H9 (cell line): ENCODE results near the gene REEP1. TPM values are rescaled to one million over a fixed set of nuclear protein-coding genes. Genes with fewer than 3 reads are reported as not detected.

Experiments used
- DNase-seq: peaks from one replicate; pipeline ENCODE4 v3.0.0-alpha.2; 2017
- H2AFZ ChIP-seq: one replicate; pipeline ENCODE4 v1.6.1; 2013; ENCODE audit warnings: mild to moderate bottlenecking, low read length, control low read depth, moderate library complexity
- H2AK5ac ChIP-seq: 2 replicates; pipeline ENCODE4 v1.6.1; 2013; ENCODE audit warnings: low read length, control low read depth, mixed read lengths; ENCODE audit not compliant: insufficient read length
- H2BK120ac ChIP-seq: one replicate; pipeline ENCODE4 v1.6.1; 2013; ENCODE audit warnings: low read depth, mild to moderate bottlenecking, low read length, control low read depth, inconsistent platforms; ENCODE audit not compliant: poor library complexity, severe bottlenecking
- H2BK12ac ChIP-seq: 2 replicates; pipeline ENCODE4 v1.6.1; 2013; ENCODE audit warnings: low read length, control low read depth, mixed read lengths, low read depth; ENCODE audit not compliant: insufficient read length
- H2BK15ac ChIP-seq: 2 replicates; pipeline ENCODE4 v1.6.1; 2013; ENCODE audit warnings: low read depth, low read length, control low read depth
- H2BK20ac ChIP-seq: one replicate; pipeline ENCODE4 v1.6.1; 2013; ENCODE audit warnings: low read depth, mild to moderate bottlenecking, low read length, control low read depth, inconsistent platforms; ENCODE audit not compliant: poor library complexity, severe bottlenecking
- H2BK5ac ChIP-seq: 2 replicates; pipeline ENCODE4 v1.6.1; 2013; ENCODE audit warnings: low read length, control low read depth, mixed read lengths; ENCODE audit not compliant: insufficient read length
- H3K14ac ChIP-seq: 2 replicates; pipeline ENCODE4 v1.6.1; 2013; ENCODE audit warnings: low read length, control low read depth; ENCODE audit not compliant: insufficient read depth
- H3K18ac ChIP-seq: 2 replicates; pipeline ENCODE4 v1.6.1; 2013; ENCODE audit warnings: low read depth, mild to moderate bottlenecking, mixed read lengths, low read length, control low read depth; ENCODE audit not compliant: insufficient read length
- H3K23ac ChIP-seq: 2 replicates; pipeline ENCODE4 v1.6.1; 2013; ENCODE audit warnings: low read length, control low read depth, mixed read lengths, low read depth; ENCODE audit not compliant: insufficient read length
- H3K23me2 ChIP-seq: 2 replicates; pipeline ENCODE4 v1.6.1; 2013; ENCODE audit warnings: low read depth, mild to moderate bottlenecking, mixed read lengths, low read length, control low read depth; ENCODE audit not compliant: insufficient read length, poor library complexity, severe bottlenecking
- H3K27ac ChIP-seq: 2 replicates; pipeline ENCODE4 v1.5.1; 2013; ENCODE audit warnings: low read length, control low read depth, mixed read lengths, low read depth; ENCODE audit not compliant: insufficient read length
- H3K27me3 ChIP-seq: 2 replicates; pipeline ENCODE4 v1.6.1; 2013; ENCODE audit warnings: low read length, control low read depth, inconsistent platforms; ENCODE audit not compliant: insufficient read depth
- H3K4ac ChIP-seq: 2 replicates; pipeline ENCODE4 v1.6.1; 2013; ENCODE audit warnings: low read depth, mild to moderate bottlenecking, control low read depth, inconsistent platforms, low read length, moderate library complexity
- H3K4me1 ChIP-seq: 2 replicates; pipeline ENCODE4 v1.6.1; 2013; ENCODE audit warnings: low read length, control low read depth, inconsistent platforms; ENCODE audit not compliant: insufficient read depth
- H3K4me2 ChIP-seq: 2 replicates; pipeline ENCODE4 v1.6.1; 2013; ENCODE audit warnings: low read length, control low read depth, mixed read lengths; ENCODE audit not compliant: insufficient read length, insufficient read depth
- H3K56ac ChIP-seq: 2 replicates; pipeline ENCODE4 v1.6.1; 2013; ENCODE audit warnings: low read depth, mild to moderate bottlenecking, mixed read lengths, low read length, control low read depth; ENCODE audit not compliant: insufficient read length
- H3K79me1 ChIP-seq: 2 replicates; pipeline ENCODE4 v1.6.1; 2013; ENCODE audit warnings: low read depth, mild to moderate bottlenecking, moderate library complexity, low read length, control low read depth, inconsistent platforms; ENCODE audit not compliant: insufficient read depth, poor library complexity, severe bottlenecking
- H3K79me2 ChIP-seq: 2 replicates; pipeline ENCODE4 v1.6.1; 2013; ENCODE audit warnings: low read length, control low read depth, inconsistent platforms; ENCODE audit not compliant: insufficient read depth
- H3K9ac ChIP-seq: 2 replicates; pipeline ENCODE4 v1.6.1; 2013; ENCODE audit warnings: low read length, control low read depth, mixed read lengths; ENCODE audit not compliant: insufficient read length; ENCODE audit errors: extremely low read depth
- H3K9me3 ChIP-seq: one replicate; pipeline ENCODE4 v1.6.1; 2013; ENCODE audit warnings: low read depth, low read length, inconsistent platforms; ENCODE audit not compliant: control insufficient read depth
- H3T11ph ChIP-seq: one replicate; pipeline ENCODE4 v1.6.1; 2013; ENCODE audit warnings: mild to moderate bottlenecking, low read length, control low read depth, inconsistent platforms
- H4K20me1 ChIP-seq: one replicate; pipeline ENCODE4 v1.6.1; 2013; ENCODE audit not compliant: control insufficient read depth, insufficient read length, insufficient read depth
- H4K5ac ChIP-seq: 2 replicates; pipeline ENCODE4 v1.6.1; 2013; ENCODE audit warnings: low read depth, mild to moderate bottlenecking, mixed read lengths, low read length, control low read depth; ENCODE audit not compliant: insufficient read length
- H4K8ac ChIP-seq: replicated peaks from 2 replicates; pipeline ENCODE4 v1.6.1; 2013; ENCODE audit warnings: low read length, control low read depth, mixed read lengths, low read depth; ENCODE audit not compliant: insufficient read length
- H4K91ac ChIP-seq: 2 replicates; pipeline ENCODE4 v1.6.1; 2013; ENCODE audit warnings: low read depth, mild to moderate bottlenecking, moderate library complexity, mixed read lengths, low read length, control low read depth; ENCODE audit not compliant: insufficient read length
- H3K27ac Mint-ChIP-seq, 3 experiments: 2 replicates in 2 of 3; 3 replicates in 1 of 3; pipeline ENCODE4 v1.8.0; 2020 to 2021; ENCODE audit warnings: mixed read lengths in 3 of 3, mild to moderate bottlenecking in 1 of 3, moderate library complexity in 1 of 3
- H3K27me3 Mint-ChIP-seq: 2 replicates; pipeline ENCODE4 v1.8.0; 2021; ENCODE audit warnings: low read depth, mild to moderate bottlenecking, moderate library complexity, mixed read lengths
- H3K36me3 Mint-ChIP-seq, 3 experiments: 2 replicates in 2 of 3; 3 replicates in 1 of 3; pipeline ENCODE4 v1.8.0; 2020 to 2021; ENCODE audit warnings: low read depth in 3 of 3, mixed read lengths in 3 of 3; ENCODE audit not compliant: insufficient read depth in 1 of 3
- H3K4me1 Mint-ChIP-seq, 2 experiments: 2 replicates each; pipeline ENCODE4 v1.8.0; 2020; ENCODE audit warnings: mixed read lengths in 2 of 2
- H3K4me3 Mint-ChIP-seq, 2 experiments: 2 replicates in 1 of 2; 3 replicates in 1 of 2; pipeline ENCODE4 v1.8.0; 2020 to 2021; ENCODE audit warnings: mild to moderate bottlenecking in 2 of 2, mixed read lengths in 2 of 2, moderate library complexity in 1 of 2
- H3K9me3 Mint-ChIP-seq, 2 experiments: 2 replicates in 1 of 2; 3 replicates in 1 of 2; pipeline ENCODE4 v1.8.0; 2020; ENCODE audit warnings: mild to moderate bottlenecking in 2 of 2, mixed read lengths in 2 of 2, moderate library complexity in 1 of 2
- WGBS: extraction: QIAGEN DNeasy Blood & Tissue Kit; methylation state at CpG from one replicate; pipeline ENCODE4 v1.1.7; 2013; ENCODE audit warnings: missing lambda C conversion rate, low lambda C conversion rate, mixed read lengths; ENCODE audit not compliant: insufficient read length; ENCODE audit errors: extremely low coverage; 5-methylcytosine and 5-hydroxymethylcytosine counted together
- total RNA-seq: library from RNA; stranded (reverse); gene quantifications from 2 replicates; pipeline ENCODE4 v1.2.1, GENCODE V29; 2021
- TF ChIP-seq, protein P1 (sequence below): fragments of 200-600 bp; sonication (generic); conservative IDR thresholded peaks from 3 replicates; pipeline ENCODE4 v1.8.0; 2021; ENCODE audit warnings: antibody characterized with exemption, mild to moderate bottlenecking

Gene REEP1
- total RNA-seq, 1 experiment from 2014 or later, result 1.3 TPM

DNA sequence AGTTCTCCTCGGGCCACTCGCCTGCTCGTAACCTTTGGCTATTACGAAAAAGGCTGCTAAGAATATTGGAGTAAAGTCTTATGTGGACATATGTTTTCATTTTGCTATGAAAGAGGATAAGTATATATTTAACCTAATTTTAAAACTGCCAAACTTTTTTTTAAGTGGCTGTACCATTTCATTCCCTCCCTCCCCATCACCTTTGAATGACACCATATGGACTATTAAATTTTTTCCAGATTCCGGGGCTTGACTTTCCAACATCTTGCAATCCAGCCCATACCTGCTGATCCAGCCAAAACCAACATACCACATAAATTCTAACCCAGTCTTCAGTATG, 31.5 kb downstream of the REEP1 start:
- no peak overlapping the region for H3K4ac ChIP-seq
- H3K14ac ChIP-seq, result no peak overlapping the region
- H3K23ac ChIP-seq, result no peak overlapping the region
- H3T11ph ChIP-seq, result no peak overlapping the region
- no peaks in the 10 kb centered on the region for H3K23me2 ChIP-seq
- no peaks in the 10 kb centered on the region for H3K9me3 Mint-ChIP-seq
- H3K4me1 Mint-ChIP-seq, result peaks cover 21 to 34% of the 10 kb centered on the region in 2 experiments
- no peaks in the 10 kb centered on the region for H3K9me3 ChIP-seq
- WGBS, result no CpG with 5 or more reads among the region's 5 CpGs
- no peaks in the 10 kb centered on the region for H3K79me2 ChIP-seq
- no peak overlapping the region for H3K56ac ChIP-seq
- no peak overlapping the region for H2BK5ac ChIP-seq
- peaks cover 11% of the 10 kb centered on the region for H3K27me3 Mint-ChIP-seq
- no peak overlapping the region for H4K91ac ChIP-seq
- no peaks in the 10 kb centered on the region for H3K36me3 Mint-ChIP-seq
- no peaks in the 10 kb centered on the region for H3K79me1 ChIP-seq
- H3K4me3 Mint-ChIP-seq, result no peak overlapping the region
- no peak overlapping the region for H2BK120ac ChIP-seq
- no peak overlapping the region for H2AK5ac ChIP-seq
- no peak for DNase-seq
- peak overlapping the region in 1 of 3 experiments; percentile 42; a peak in 1 of 7 replicates for H3K27ac Mint-ChIP-seq
- no peak overlapping the region for H2AFZ ChIP-seq
- H2BK15ac ChIP-seq, result no peak overlapping the region
- TF ChIP-seq, protein P1, sequence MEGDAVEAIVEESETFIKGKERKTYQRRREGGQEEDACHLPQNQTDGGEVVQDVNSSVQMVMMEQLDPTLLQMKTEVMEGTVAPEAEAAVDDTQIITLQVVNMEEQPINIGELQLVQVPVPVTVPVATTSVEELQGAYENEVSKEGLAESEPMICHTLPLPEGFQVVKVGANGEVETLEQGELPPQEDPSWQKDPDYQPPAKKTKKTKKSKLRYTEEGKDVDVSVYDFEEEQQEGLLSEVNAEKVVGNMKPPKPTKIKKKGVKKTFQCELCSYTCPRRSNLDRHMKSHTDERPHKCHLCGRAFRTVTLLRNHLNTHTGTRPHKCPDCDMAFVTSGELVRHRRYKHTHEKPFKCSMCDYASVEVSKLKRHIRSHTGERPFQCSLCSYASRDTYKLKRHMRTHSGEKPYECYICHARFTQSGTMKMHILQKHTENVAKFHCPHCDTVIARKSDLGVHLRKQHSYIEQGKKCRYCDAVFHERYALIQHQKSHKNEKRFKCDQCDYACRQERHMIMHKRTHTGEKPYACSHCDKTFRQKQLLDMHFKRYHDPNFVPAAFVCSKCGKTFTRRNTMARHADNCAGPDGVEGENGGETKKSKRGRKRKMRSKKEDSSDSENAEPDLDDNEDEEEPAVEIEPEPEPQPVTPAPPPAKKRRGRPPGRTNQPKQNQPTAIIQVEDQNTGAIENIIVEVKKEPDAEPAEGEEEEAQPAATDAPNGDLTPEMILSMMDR, result no peak
- no peak overlapping the region for H3K4me2 ChIP-seq
- H2BK12ac ChIP-seq, result no peak overlapping the region
- H4K8ac ChIP-seq, result no peak overlapping the region
- H3K18ac ChIP-seq, result no peak overlapping the region
- H2BK20ac ChIP-seq, result no peak overlapping the region
- no peaks in the 10 kb centered on the region for H3K4me1 ChIP-seq
- H3K27me3 ChIP-seq, result no peaks in the 10 kb centered on the region
- no peak overlapping the region for H4K5ac ChIP-seq
- no peak overlapping the region for H3K27ac ChIP-seq
- no peaks in the 10 kb centered on the region for H4K20me1 ChIP-seq
- no peak overlapping the region for H3K9ac ChIP-seq
